GM19193 (cell line): ENCODE results near the gene FBXO21.

Experiments
- POLR2A ChIP-seq: IDR thresholded peaks from 4 replicates; pipeline ENCODE4 v1.6.1; 2011; ENCODE audit not compliant: insufficient read depth, insufficient read length; ENCODE audit errors: extremely low read depth

Gene FBXO21

DNA sequence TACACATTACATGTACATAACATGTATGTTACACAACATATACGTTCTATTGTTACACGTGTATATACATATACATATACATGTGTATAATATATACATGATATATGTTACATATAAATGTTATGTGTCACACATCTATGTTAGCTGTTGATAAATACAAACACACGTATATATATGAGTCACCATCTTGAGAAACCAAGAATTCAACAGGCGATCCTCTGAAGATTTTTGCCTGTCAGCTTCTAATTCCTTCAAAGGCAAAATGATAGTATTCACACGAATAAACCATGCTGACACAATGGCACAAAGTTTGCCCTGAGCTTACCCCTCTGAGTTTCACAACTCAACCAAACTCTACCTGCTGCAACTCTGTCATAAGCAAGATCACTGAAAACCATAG, 60.9 kb downstream of the FBXO21 start:
- no peak for TF ChIP-seq POLR2A

DNA sequence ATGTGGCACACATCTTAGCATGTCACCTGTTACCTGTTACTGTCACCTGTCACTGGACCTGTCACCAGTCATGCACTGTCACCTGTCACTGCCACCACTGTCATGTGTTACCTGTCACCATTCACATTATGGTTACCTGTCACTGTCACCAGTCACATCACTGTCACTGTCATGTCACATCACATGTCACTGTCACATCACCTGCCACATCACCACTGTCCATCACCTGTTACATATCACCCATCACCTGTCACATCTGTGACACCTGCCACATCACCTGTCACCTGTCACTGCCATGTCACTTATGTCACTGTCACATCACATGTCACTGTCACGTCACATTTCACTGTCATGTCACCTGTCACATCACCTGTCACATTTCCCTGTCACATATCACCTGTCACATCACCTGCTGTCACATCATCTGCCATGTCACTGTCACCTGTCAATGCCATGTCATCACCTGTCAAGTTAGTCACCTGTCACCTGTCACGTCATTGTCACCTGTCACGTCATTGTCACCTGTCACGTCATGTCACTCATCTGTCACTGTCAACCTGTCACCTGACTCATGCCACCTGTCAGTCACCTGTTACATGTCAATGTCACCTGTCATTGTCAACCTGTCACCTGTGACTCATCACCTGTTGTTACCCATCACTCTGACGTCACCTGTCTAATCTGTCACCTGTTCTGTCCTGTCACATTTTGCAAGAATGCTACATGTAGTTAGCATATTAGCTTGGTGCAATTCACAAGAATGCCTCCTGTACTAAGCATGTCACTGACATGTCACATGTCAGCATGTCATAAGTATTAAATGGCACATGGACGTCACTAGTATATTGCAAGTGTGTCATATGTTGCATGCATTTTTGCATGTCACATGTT, 62.1 kb downstream of the FBXO21 start:
- no peak for TF ChIP-seq POLR2A

DNA sequence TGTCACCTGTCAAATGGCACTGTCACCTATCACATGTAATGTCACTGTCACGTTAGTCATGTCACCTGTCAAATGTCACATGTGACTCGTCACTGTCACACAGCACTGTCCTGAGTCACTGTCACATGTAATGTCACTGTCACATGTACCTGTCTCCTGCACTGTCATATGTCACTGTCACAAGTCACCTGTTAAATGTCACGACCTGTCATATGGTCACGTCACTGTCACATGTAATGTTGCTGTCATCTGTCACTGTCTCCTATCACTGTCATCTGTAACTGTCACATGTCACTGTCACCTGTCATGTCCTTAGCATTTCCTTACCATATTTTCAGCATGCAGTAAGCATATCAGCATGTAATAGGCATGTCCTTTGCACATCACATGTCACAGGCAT, 63.9 kb downstream of the FBXO21 start:
- no peak for TF ChIP-seq POLR2A

DNA sequence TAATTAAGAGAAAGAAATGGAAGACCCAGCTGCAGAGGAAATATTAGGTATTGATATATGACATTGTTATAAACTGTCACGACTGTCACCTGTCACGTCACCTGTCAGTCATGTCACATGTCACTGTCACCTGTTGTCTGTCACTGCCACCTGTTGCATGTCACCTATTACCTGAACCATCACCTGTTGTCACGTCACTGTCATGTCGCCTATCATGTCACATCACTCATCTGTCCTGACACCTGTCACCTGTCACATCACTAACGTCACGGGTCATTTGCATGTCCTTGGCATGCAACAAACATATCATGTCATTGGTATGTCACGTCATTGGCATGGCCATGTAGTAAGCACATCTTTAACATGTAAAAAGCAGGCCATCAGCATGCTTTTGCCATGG, 64.5 kb downstream of the FBXO21 start:
- no peak for TF ChIP-seq POLR2A

DNA sequence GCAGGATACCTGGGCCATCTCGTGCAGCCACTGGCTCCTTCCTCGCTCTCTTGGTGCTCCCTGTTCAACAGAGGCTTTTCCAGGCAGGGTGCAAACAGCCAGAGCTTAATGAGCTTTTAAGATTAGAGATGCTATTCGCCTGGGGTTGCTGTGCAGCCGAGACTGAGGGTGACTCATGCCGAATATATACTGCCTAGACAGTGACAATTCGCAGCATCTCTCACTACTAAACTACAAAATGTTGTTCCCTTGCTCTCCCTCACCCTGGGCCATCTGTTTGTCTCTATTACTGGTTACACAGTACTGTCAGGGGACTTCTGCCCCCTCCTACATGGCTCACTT, 65.0 kb downstream of the FBXO21 start:
- TF ChIP-seq POLR2A = no peak

DNA sequence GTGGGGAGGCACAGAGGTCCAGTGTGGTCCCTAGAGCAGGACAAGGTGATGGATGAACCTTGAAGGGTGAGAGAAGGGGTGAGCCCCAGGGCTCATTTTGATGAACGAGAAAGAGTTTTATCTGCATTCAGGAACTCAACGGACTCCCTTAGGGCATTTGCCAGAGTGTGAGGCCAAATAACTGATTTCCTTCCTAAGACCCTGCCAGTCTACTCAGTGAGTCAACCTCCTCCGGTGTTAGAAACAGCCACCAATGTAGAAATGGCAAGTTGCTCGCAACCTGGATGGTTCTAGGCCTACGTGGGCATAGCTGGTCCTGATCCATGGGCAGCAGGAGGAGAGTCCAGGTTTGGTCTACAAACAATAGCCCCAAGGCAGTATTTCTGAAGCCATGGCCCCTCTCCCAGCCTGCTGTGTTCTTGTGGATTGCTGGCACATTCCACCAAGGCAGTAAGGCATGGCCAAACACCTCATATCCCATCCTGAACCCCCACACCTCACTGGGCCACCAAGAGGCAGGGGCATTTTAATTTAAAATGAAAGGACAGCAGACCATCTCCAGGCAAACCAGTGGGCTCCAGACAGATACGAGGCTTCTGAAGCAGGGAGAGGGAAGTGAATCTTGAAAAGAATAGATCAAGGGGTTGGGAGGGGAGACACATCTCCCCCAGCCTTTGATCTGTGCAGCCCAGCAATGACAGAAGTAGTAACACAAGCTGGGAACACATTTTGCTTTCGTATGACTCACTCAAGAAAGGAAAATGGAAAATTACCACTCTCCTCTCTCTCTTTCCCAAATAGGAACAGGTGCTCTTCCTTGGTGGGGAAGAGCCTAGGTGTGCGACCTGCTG, 65.6 kb downstream of the FBXO21 start:
- TF ChIP-seq POLR2A = no peak

DNA sequence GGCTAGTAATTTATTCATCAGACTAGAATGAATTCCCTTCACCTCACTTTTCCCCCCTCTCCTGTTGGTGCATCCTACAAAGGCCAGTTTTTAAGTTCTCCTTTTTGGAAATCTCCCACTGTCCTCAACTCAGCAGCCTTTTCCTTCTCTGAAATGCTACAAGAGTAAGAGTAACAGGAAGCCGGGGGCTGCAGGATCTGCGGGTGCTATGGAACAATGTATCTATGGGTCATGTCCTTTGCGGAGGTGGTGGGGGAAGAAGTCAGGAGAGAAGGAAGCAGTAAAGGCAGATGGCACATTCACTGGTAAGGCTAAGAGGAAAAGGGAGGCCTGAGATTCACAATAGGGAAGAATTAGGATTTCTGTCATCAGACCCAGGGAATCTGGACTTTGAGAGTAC, 68.8 kb downstream of the FBXO21 start:
- no peak for TF ChIP-seq POLR2A

DNA sequence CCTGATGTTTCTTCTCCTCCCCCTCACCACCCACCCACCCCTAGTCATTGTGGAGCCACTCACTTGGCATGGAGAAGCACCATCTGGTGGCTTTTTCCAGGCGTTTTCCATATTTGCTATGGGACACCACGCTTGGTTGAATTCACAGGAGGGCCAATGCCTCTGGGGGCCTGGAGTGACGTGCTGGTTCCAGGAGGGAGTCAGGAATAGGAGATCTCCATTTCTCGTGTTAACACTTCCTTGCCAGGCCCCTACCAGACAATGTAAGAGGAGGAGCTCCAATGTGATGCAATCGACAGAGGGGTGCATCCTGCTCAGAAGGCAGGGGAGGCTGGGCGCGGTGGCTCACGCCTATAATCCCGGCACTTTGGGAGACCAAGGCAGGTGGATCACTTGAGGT, 69.5 kb downstream of the FBXO21 start:
- no peak for TF ChIP-seq POLR2A

DNA sequence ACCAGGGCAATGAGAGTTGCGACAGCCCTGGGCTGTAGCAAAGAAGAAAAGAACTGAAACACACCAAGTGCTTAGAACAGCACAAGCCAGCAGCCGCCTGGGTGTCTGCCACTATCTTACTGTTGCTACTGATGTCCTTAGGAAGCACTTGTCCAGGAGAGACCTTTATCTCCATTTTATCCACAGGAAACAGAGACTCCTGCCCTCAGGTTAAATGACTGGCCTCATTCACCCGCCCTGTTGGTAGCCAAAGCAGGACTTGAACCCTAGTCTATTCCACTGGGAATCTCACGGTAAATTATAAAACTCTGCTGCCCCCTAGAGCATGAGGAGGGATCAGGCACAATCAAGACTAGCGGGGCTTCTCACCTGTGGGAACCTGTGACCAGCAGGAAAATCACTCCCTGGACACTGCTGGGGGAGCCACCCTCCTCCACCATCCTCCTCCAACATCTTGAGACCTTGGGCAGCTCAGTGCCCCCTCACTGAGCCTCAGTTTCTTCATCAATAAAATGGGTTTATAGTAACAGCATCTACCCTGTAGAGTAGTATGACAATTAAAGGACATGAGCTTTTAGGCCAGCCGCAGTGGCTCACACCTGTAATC, 70.6 kb downstream of the FBXO21 start:
- TF ChIP-seq POLR2A = no peak

DNA sequence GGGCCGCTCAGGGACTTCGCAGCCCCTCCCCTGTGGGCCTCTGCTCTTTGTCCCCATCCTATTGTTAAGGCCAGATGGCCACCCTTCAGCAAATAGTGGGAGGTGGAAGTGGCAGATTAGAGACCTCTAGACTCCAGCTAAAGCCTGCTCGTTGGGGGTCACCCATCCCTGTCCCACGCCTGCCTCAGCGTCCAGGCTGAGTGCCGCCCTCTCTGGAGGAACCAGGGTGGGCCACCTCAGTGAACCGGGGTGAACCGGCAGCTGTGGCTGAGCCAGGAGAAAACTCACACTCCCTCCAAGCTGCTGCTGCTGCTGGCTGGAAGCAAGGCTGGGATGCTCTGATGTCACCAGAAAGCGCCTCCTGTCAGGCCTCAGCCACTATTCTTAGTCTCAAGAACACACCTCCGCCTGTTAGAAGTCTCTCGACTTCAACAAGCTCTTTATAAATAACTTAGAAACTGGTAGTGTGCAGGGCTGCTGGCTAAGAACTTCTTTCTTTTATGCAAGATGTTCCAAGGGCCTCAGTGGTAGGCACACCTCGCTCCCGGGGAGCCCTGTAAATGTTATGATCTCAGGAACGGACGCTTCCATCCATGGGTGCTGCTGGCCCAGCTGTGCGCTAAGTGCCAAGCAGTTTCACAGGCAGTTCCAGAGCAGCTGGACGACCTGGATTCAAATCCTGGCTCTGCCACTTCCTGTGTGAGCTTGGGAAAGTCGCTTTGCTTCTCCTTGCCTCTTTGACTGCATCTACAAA, 71.3 kb downstream of the FBXO21 start:
- no peak for TF ChIP-seq POLR2A

DNA sequence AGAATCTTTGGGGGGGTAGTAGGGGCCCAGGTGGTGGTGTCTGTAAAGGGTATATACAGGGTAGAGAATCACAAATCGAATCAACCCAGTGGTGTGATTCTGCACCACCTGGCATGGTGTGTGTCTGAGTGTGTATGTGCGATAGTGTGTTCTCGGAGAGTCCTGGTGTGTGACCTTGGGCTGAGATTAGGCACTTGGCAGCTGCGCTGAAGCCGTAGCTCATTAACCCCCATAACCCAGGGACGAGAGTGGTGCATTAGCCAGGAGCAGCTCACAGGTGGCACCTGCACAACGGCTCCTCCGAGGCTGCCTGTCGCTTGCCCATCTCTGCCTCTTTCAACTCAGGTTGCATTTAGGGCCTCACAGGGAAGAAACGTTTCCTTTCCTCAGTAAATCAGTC, 75.5 kb downstream of the FBXO21 start:
- no peak for TF ChIP-seq POLR2A

DNA sequence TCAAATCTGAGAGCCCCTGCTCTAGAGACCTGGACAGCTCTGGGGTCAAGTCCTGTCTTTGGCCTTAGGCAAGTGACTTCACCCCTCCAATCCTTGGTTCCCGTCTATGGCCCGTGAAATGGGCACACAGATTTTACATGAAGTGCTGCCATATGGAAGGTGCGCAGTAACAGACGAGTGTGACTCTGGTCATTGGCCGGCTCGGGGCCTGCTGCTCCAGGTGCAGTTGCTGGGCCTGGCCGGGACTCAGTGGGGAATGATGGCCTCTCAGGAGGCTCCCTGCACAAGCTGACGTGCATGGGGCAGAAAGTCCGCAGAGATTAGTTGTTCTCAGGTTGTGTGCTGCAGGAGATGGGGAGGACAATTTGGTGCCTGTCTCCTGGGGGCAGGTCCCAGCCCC, 77.0 kb downstream of the FBXO21 start:
- TF ChIP-seq POLR2A = no peak

DNA sequence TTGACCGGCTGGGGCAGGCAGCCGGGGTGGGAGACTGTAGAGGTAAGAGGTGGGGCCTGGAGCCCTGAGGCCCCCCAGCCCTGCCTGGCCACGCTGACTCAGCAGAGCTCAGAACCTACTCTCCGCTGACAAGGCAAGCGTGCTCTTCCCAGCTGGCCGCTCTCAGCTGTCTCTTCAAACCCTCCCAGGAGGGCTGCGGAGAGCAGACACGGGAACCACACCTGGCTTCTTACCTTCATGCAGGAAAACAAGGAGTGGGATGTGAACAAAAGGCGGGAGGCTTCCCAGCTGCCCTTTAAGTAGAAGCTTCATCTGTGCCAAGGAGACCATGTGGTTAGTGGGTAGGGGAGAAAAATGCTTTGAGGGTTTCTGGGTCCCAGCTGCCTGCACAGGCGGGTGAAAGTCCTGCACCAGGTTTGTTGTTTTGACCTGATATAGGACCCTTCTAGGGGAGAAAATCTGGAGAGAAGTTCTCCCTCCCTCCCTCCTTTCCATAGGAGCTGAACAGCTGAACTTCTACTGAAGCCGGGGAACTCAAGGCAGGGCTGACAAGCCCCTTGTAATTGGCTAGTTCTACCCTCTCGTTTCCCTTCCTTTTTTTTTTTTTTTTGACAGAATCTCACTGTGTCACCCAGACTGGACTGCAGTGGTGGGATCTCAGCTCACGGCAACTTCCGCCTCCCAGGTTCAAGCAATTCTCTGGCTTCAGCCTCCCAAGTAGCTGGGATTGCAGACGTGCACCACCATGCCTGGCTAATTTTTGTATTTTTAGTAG, 78.3 kb downstream of the FBXO21 start:
- no peak for TF ChIP-seq POLR2A

DNA sequence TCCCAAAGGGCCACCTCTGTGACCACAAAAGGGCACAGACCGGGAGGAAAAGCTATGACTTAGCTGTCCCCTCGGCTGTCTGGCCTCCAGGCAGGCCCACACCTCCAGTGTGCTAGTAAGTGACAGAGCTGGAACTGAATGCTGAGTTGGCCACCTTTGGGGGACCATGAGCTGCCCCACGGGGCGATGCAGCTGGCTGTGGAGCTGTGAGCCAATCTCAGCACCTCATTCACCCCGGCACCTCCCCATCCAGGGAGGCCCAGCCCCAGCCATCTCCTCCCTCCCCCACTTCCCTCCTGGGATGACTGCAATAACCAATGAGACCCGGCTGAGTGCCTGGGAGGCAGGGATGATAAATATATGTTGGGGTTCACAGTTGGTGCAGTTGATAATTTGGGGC, 78.9 kb downstream of the FBXO21 start:
- no peak for TF ChIP-seq POLR2A
